Panc1 (cell line): Measurements from ENCODE around the gene TUFT1.

Source experiments
- CTCF ChIP-seq: fragments of 450-650 bp; IDR thresholded peaks from 2 replicates; pipeline ENCODE4 v1.5.1; 2017; ENCODE audit warnings: mild to moderate bottlenecking
- POLR2AphosphoS5 ChIP-seq: IDR thresholded peaks from 2 replicates; pipeline ENCODE4 v1.6.1; 2012; ENCODE audit warnings: mild to moderate bottlenecking, low read depth, low read length, moderate library complexity
- REST ChIP-seq, 2 experiments: IDR thresholded peaks; 2 replicates each; pipeline ENCODE4 v1.6.1; 2011 to 2012; ENCODE audit warnings: low read depth in 2 of 2, control low read depth in 1 of 2, low read length in 1 of 2, mild to moderate bottlenecking in 1 of 2, moderate library complexity in 1 of 2; ENCODE audit not compliant: insufficient read depth in 1 of 2
- TCF7L2 ChIP-seq: IDR thresholded peaks from 2 replicates; pipeline ENCODE4 v1.6.1; 2011; ENCODE audit warnings: mild to moderate bottlenecking, low read depth, low read length, inconsistent platforms

GRCh38 chr1:151618003-151618402 is 77.9 kb downstream of the TUFT1 start:
- TF ChIP-seq POLR2AphosphoS5 (no peak), CTCF (no peak), REST (IDR thresholded peaks at IDR 0.05; ENCODE audit: insufficient read depth in 1 of 2, low read depth in 2 of 2, low read length in 1 of 2) (no peak), TCF7L2 (no peak)
